NCI-H1105 (cell line): Measurements from ENCODE around the gene PEX16.

Source experiments
- DNase-seq: peaks from one replicate; lab custom pipeline; 2025; lab: John Stamatoyannopoulos, UW

Gene PEX16

GRCh38 chr11:45930951-45931570, 13.4 kb upstream of the PEX16 start:
- no peak for DNase-seq

GRCh38 chr11:45930031-45930794, 12.5 kb upstream of the PEX16 start:
- DNase-seq, result peak; percentile 87

DNA sequence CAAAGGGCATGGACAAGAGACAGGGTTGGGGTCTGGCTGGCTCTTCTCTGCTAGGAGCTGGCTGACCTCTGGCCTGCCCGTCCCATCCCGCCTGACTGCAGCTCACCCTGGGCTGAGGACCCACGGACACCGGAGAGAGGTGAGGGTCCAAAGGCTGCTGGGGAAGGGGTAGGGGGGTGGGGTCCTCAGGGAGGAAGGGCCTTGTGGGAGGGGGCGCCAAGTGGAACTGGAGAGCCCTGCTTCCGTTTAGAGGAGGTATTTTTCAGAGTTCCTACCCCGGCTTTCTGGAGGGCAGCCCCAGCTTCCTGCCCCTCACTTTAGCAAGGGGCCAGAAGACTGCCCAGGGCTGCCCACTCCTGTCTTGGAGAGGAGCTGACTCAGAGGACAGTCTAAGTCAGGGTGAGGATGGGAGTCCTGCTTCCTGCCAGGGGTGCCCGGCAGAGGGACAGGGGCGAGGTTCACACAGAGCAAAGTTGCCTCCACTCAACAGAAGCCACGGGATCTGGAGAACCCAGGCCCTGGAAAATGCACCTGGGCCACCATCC, 11.9 kb upstream of the PEX16 start:
- no peak for DNase-seq

DNA sequence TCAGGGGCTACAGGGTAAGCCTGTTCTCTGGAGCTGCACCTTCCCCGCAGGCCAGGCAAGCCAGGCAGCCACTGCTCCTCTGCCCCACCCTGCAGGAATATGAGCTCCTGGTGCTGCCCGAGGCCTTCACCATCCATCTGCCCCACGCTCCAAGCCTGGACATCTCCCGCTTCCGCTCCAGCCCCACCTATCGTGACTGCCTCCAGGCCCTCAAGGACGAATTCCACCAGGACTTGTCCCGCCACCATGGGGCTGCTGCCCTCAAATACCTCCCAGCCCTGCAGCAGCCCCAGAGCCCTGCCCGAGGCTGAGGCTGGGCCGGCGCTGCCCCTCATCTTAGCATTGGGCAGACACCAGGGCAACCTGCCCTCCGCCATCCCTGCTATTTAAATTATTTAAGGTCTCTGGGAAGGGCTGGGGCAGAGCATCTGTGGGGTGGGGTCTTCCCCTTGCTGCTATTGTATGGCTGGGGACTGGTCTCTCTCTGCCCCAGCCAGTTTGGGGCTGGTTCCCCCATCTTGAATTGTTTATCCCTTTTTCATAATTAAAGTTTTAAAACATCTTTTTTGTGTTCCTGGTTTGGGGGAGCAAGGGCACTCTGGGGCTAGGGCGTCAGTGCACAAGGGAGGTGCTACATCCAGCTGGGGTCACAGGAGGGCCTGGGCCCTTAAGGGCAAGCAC, 11.0 kb upstream of the PEX16 start:
- no peak for DNase-seq

GRCh38 chr11:45927684-45928413, 10.2 kb upstream of the PEX16 start:
- DNase-seq, result no peak

DNA sequence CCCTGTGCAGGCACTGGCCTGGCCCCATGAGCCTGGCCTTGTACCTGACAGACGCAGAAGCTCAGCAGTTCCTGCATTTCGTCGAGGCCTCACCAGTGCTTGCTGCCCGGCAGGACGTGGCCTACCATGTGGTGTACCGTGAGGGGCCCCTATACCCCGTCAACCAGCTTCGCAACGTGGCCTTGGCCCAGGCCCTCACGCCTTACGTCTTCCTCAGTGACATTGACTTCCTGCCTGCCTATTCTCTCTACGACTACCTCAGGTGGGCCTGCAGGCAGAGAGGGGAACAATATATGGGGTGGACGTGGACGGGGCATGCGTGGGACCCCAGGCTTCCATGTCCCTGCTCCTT, 9.6 kb upstream of the PEX16 start:
- no peak for DNase-seq

DNA sequence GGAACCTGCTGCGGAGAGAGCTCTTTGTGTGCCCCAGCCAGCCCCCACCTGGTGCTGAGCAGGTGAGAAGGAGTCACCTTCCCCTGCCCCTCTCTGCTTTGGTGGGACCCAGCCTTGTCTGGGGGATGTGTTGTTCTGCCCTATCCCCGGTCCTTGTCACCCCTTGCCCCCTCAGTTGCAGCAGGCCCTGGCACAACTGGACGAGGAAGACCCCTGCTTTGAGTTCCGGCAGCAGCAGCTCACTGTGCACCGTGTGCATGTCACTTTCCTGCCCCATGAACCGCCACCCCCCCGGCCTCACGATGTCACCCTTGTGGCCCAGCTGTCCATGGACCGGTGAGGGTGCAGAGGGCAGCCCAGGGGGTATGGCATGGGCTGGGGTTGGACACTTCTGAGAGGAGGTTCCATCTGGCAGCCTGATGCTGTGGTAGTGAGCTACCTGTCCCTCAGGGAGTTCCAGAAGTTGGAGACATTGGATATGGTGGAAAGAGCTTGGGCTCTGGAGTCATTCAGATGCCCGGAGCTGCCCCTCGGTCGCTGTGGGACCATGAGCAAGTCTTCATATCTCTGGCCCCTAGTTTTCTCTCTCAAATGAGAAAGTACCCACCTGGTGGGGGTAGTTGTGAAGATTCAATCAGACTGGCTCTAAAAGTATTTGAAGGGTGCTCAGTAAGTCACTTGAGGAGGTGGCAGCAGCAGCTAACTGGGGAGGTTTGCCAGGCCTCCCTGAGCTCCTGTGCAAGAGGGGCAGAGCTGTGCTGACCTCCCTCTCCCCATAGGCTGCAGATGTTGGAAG, 9.1 kb upstream of the PEX16 start:
- DNase-seq, result no peak

DNA sequence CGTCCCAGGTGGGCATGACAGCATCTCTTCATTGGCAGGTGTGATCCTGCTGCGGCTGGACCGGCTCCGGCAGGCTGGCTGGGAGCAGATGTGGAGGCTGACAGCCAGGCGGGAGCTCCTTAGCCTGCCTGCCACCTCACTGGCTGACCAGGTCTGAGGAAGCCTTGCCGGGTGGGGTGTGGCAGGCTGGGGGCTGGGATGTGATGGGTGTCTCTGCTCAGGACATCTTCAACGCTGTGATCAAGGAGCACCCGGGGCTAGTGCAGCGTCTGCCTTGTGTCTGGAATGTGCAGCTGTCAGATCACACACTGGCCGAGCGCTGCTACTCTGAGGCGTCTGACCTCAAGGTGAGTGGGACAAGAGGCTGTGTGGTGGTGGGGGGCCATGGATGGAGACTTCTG, 8.3 kb upstream of the PEX16 start:
- no peak for DNase-seq

- DNase-seq, result no peak
Measured at GRCh38 chr11:45925550-45925949, 7.9 kb upstream of the PEX16 start.

- DNase-seq, result no peak
Measured at GRCh38 chr11:45924927-45925326, 7.2 kb upstream of the PEX16 start.

DNA sequence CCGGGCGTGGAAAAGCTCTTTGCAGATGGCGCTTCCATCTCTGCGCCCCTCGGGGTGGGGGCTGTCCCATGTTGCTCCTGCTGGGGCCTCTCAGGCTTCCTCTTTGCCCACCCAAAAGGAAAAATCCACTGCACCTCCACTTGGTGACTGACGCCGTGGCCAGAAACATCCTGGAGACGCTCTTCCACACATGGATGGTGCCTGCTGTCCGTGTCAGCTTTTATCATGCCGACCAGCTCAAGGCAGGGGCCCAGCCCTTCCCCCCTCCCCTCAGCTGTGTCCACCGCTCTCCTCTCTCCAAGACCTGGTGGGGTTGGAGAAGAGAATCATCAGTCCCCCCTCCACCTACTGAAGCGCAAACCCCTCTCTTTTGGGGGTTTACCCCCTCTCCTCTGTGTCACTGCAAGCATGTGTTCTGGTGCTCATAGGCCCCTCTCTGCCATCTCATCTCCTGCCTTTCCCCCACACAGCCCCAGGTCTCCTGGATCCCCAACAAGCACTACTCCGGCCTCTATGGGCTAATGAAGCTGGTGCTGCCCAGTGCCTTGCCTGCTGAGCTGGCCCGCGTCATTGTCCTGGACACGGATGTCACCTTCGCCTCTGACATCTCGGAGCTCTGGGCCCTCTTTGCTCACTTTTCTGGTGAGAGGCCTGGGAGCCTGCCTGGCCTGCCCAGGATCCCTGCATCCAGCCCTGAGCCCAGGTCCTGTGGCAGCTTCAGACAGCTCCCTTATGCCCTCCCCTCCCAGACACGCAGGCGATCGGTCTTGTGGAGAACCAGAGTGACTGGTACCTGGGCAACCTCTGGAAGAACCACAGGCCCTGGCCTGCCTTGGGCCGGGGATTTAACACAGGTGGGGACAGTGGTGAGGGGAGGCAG, 6.6 kb upstream of the PEX16 start:
- no peak for DNase-seq

DNA sequence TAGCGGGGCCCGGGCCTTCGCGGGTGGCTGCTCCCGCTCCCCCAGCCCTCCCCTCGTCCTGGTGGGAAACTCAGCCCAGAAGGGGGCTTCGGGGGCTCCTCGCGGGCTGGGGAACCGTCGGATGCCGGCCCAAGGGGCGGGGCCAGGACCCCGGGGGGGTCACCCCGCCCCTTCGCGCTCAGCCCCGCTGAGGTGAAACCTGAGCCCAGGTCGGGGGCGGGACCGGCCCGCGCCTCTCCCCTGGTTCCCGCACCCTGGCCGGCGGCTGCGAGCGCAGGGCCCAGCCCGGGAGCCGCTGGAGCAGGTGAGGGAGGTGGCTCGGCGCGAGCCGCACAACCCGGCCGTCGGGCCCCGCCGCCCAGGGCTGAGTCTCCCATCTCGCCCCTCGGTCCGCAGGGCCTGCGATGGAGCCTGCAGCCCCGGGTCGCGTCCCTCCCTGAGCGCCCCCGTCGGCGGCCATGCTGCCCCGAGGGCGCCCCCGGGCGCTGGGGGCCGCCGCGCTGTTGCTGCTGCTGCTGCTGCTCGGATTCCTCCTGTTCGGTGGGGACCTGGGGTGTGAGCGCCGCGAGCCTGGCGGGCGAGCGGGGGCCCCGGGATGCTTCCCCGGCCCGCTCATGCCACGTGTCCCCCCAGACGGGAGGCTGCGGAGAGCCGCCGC, 4.9 kb upstream of the PEX16 start, which contains the start of gene LARGE2:
TSS of gene LARGE2 (plus strand) at position 232 of the 658 bp plus-strand sequence. CDS start at position 459, 227 bp downstream.
- peak; percentile 88 for DNase-seq

GRCh38 chr11:45921561-45922424, 4.1 kb upstream of the PEX16 start:
- DNase-seq, result peak; percentile 93

DNA sequence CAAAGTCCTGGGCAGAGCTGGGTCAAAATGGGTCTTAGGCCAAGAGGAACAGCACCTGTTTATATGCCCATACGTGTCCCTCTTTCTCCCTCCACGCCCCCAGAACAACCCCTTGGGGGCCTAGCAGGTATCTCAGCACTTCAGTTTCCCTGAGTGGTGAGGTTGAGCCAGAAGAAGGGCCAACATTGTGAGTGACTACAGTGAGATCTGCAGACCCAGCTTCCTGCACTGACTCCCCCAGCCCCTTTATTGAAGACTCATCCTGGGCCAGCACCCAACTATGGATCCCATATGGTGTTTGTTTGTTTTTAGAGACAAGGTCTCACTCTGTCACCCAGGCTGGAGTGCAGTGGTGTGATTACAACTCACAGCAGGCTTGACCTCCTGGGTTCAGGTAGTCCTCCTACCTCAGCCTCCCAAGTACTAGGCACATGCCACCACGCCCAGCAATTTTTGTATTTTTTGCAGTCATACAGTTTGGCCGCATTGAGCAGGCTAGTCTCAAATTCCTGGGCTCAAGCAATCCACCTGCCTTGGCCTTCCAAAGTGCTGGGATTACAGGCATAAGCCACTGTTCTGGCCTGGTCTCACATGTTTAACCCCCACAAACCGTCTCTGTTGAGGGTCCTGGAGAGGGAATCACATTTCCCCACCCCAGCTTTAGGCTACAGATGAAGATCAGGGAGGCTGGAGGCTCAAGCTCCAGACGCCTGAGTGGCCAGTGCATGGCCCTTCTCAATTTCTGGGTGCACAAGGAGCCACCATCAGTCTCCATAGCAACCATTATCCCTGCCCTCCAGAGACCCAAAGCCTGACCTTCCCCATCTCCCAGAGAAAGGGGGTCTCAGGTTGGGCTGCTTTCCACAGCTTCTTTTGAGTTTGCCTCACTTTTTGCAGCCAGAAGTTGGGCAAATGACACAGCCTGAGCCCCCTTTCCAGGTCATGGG, 3.1 kb upstream of the PEX16 start:
- DNase-seq, result no peak

DNA sequence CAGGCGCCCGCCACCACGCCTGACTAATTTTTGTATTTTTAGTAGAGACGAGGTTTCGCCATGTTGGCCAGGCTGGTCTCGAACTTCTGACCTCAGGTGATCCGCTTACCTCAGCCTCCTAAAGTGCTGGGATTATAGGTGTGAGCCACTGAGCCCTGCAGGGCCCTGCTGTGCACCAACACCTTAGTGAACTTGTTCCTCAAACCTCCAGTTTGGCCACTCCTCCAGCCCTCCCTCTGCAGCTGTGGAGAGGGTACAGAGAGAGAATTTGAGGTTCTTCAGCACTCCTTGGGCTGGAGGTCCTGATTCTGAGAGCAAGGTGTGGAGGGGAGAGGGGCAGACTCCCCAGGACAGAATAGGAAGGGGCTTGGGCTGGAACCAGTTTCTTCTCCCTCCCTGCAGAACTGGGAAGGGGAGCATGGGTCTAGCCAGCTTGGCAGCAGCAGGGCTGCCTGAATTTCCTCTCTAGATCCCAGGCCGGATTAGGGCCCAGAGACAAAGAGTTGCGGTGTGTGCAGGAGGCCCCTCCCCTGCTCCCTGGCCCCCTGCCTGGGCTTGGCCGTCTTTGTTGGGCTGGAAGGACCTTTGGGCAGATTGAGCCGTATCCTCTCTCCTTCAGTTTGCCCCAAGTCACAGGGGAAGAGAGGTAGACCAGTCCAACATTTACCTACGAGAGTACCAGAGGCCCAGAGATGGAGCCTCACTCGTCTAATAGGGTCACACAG, 2.3 kb upstream of the PEX16 start:
- no peak for DNase-seq

- DNase-seq, result no peak
Measured at GRCh38 chr11:45918962-45919675, 1.4 kb upstream of the PEX16 start.
